ENCODE measurements around the gene MIPOL1.
"Not testable (repeated sequence)": the region's sequence is repeated elsewhere in the genome, so short reads cannot be mapped to it uniquely, and the experiment has no call there.

Gene MIPOL1

GRCh38 chr14:37236044-37236443 is 38.3 kb downstream of the MIPOL1 start:
- DNase-seq, result not testable (repeated sequence)

- no peak for DNase-seq
These were observed 39.4 kb downstream of the MIPOL1 start for GRCh38 chr14:37237094-37237493.

GRCh38 chr14:37237735-37238200 is 40.0 kb downstream of the MIPOL1 start:
- no peak for DNase-seq

GRCh38 chr14:37241198-37241597 is 43.5 kb downstream of the MIPOL1 start:
- DNase-seq, result no peak

GRCh38 chr14:37246427-37246829 is 48.7 kb downstream of the MIPOL1 start:
- DNase-seq, result peak; percentile 63

GRCh38 chr14:37247791-37248461 is 50.2 kb downstream of the MIPOL1 start:
- DNase-seq, result no peak

- DNase-seq, result no peak
These were observed 54.0 kb downstream of the MIPOL1 start for GRCh38 chr14:37251775-37252174.

GRCh38 chr14:37252434-37252833 is 54.7 kb downstream of the MIPOL1 start:
- DNase-seq, result no peak

- DNase-seq, result no peak
These were observed 56.2 kb downstream of the MIPOL1 start for GRCh38 chr14:37253905-37254304.

GRCh38 chr14:37254411-37254947 is 56.7 kb downstream of the MIPOL1 start:
- no peak for DNase-seq

GRCh38 chr14:37257501-37258070 is 59.8 kb downstream of the MIPOL1 start:
- DNase-seq, result no peak

- no peak for DNase-seq
These were observed 64.9 kb downstream of the MIPOL1 start for GRCh38 chr14:37262649-37263048.

- no peak for DNase-seq
These were observed 66.0 kb downstream of the MIPOL1 start for GRCh38 chr14:37263656-37264236.

GRCh38 chr14:37268788-37269187 is 71.1 kb downstream of the MIPOL1 start:
- DNase-seq, result no peak

GRCh38 chr14:37270629-37271028 is 72.9 kb downstream of the MIPOL1 start:
- DNase-seq, result no peak

GRCh38 chr14:37272569-37272968 is 74.8 kb downstream of the MIPOL1 start:
- DNase-seq, result no peak

- DNase-seq, result no peak
These were observed 76.9 kb downstream of the MIPOL1 start for GRCh38 chr14:37274652-37275051.

- DNase-seq, result no peak
These were observed 78.2 kb downstream of the MIPOL1 start for GRCh38 chr14:37275963-37276362.

- no peak for DNase-seq
These were observed 81.2 kb downstream of the MIPOL1 start for GRCh38 chr14:37278636-37279538.

GRCh38 chr14:37279818-37280217 is 82.1 kb downstream of the MIPOL1 start:
- no peak for DNase-seq

- no peak for DNase-seq
These were observed 87.0 kb downstream of the MIPOL1 start for GRCh38 chr14:37284760-37285159.

- DNase-seq, result no peak
These were observed 87.5 kb downstream of the MIPOL1 start for GRCh38 chr14:37285220-37285619.

- no peak for DNase-seq
These were observed 92.0 kb downstream of the MIPOL1 start for GRCh38 chr14:37289688-37290087.

Data from hematopoietic multipotent progenitor cell treated with erythropoietin and hydrocortisone succinate and interleukin-3 and kit ligand, for 8 days (in vitro differentiated cells).